HG03280 (cell line): ENCODE results near the gene AP1G1.
"Not testable (repeated sequence)": the region's sequence is repeated elsewhere in the genome, so short reads cannot be mapped to it uniquely, and the experiment has no call there.

Experiments used
- ATAC-seq: cut with Tn5 transposase; IDR thresholded peaks from one replicate; pipeline ENCODE4 v1.9.1; 2021; ENCODE audit warnings: mild to moderate bottlenecking, moderate library complexity; ENCODE audit not compliant: unreplicated experiment

Gene AP1G1

DNA sequence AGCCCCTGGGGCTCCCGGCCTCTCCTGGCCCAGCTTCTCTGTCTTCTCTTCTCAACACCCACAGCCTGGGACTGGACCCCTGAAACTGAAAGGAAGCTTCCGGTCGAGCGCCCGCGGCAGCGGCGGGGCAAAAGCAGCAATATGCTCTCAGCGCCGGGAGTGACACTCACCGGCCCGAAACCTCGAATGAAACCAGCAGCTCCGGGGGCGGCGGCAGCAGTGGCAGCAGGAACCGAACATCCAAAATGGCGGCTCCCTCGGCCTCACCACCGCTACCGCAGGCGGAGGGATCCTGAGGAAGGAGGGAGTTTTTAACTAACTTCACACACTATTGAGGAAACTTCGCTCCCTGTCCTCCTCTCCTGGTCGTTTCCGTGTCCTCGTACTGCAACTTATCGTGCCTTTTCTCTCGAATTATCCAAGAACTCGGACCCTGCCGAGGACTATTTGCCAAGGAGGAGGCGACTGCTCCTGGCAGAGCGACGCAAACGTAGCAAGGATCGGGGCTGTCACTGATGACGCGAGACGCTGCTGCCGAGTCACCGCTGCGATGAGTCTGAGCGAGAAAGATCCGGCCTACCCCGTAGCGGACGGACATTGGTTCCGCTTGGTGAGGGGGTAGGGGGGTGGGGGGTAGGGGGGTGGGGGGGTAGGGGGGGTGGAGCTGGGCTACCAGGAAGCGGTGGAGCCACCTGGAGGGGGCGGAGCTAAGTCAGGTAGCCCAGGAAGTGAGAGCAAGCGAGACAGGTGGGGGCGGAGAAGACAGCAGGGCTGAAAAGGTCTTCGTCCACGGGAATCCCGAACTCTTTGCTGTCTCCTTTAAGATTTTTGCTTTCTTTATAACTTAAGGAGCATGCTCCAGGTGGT is at the start of gene AP1G1:
AP1G1 (minus strand) TSS at position 242 of the 867 bp plus-strand sequence. CDS start 19,355 bp downstream, outside the sequence.
- peak; percentile 82 for ATAC-seq

DNA sequence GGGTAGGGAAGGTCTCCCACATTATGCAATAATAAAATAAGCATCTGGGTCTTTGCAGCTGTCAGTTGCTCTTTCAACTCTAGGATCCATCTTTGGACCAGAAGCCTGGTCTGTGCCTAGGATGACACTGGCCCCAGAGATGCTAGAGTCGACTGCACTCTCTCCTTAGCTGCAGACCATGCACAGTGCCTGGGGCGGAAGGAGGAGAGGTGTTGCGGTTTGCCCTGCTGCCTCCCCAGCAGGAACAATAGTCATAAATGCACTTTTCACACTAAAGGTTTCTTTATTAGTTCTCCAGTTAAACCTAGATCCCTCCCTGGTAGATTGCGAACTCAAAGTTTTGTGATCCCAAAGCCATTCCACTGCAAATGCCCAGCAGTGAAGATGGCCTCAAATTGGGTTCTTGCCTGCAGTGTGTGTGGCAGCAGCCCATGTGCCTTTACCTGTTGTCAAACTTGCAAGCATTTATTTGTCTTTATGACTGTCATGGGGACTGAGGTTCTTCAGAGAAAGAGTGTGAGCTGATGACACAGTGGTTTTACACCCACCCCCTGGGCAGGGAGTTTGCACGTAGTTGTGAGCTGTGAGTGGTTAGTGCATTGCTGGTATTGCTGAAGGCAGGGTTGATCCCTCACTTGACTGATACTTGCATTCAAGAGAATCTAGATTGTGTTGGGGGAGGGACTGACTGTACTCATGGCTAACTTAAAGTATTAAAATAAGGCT is 47.5 kb upstream of the AP1G1 start:
- no peak for ATAC-seq

DNA sequence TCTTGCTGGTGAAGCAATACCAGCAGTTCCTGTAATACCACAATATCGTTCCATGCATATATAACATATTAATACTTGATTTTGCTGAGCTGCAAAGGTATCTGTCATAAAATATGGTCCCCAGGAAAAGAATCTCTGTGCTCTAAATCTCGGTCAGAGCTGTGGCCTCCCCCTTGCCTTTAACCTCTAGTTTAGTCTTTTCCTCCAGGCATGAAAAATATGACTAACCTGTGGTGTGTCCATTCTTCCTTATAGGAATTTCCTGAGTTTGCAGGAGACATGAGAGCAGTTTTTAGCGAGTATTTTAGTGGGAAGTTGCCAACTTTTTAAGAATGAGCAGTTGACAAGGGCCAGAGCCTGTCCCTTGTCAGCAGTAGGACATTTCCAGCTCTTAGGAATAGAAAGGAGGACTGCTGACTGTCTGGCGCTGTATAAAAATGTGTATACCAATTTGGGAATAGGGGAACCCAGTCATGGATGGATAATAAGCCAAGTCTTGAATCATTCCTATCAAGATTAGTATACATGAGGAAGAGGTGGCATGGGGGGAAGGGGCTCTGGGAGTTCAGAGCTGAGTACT is 45.8 kb upstream of the AP1G1 start:
- ATAC-seq = no peak

DNA sequence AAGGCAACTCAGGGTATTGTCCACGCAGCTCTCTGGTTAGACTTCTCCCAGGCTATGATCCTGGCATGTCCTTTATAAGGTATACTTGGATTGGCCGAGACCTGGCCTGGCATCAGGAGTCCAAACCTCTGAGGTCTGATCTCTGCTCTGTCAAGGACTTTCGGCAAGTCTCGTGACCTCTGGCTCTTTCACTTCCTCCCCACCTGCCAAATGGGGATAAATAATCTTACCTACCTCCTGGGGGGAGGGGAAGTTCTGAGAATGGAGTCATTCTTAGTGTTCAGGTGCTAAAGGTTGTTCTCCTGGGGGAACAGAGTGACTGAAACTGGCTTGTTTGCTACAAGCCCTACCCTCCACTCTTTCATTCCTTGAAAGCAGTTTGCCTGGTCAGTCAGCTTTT is 44.8 kb upstream of the AP1G1 start:
- ATAC-seq = peak; percentile 82

DNA sequence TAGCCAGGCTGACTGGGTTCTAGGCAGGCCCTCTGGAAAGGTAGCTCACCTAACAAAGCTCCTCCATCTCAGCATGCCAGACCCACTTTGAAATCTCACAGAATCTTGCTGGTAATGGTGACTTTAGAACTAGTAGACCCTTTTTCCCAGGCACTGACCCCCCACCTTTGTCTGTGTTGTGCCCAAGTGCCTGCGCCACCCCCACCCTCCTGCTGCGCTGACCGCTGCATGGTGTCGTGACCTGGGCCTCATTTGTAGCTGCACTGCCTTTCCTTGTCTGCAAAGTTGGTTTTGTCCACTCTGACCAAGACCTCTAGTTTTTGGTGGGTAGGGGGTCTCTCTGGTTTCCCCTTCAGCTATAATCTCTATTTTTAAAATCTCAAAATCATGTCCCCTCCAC is 43.9 kb upstream of the AP1G1 start:
- ATAC-seq = no peak

DNA sequence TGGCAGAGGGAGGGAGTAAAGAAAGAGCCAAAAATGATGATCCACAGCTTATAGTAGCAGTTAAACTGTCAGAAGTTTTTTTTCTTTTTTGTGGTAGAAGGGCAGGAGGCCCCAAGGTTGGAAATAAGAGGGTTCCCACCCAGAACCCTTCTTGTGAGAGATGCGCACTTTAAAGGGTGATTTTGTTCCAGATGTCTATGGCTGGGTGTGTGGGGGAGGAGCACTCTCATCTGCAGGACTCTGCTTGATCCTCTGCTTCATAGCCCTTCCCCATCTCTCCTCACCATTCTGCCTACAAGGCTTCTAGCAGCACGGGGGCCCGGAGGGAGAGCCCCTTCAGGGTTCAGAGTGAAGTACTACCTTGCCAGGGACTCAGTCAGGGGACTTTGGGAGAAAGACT is 43.5 kb upstream of the AP1G1 start:
- ATAC-seq = no peak

DNA sequence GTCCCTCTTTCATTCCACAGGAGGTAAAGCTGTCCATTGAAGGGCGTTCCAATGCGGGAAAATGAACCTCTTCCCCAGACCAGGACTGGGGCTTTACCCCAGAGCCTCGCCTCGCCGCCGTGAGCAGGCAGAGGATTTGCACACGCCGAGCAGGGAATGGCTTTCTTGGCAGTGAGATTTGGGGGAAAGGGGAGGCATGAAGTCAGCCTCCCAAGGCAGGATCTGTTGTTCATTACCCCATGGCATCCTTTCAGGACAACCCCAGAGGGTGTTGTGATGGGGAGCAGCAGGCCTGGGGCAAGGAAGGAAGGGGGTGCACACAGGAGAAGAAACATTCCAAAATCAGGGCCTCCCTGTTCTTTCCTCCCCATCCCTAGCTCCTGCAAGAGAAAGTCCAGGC is 43.1 kb upstream of the AP1G1 start:
- no peak for ATAC-seq

DNA sequence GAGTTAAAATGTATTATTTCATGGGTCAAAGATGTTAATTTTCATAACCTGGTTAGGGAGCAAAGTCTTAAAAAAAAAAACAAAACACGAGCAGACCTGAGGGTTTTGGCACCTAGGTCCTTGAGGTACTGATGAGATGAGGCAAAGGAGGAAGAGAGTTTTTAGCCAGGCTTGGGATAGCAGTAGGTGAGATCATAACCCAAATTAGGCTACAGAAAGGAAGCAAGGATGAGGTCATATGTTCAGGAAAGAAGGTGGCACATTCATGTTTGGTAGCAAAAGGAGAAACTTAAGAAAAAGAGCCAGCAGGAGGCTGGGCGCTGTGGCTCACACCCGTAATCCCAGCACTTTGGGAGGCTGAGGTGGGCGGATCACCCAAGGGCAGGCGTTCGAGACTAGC is 40.0 kb upstream of the AP1G1 start:
- ATAC-seq = no peak

DNA sequence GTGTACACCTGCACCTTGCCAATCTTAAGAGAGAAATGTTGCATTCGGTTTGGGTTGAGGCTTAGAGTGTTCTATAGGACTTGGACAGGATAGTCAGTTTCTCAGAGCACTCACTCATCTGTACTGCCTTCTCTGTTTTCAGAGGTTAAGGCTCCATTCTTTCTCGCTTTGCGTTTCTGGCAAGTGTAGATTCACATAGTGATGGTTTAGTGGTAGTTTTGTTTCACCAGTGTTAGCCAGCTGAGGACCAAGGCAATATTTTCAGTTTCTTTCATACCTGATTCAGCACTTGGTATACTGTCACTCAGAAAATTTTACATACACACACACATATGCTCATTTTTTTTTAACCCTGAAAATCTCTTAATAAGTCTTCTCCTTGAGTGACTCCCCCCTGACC is 38.5 kb upstream of the AP1G1 start:
- ATAC-seq = no peak

DNA sequence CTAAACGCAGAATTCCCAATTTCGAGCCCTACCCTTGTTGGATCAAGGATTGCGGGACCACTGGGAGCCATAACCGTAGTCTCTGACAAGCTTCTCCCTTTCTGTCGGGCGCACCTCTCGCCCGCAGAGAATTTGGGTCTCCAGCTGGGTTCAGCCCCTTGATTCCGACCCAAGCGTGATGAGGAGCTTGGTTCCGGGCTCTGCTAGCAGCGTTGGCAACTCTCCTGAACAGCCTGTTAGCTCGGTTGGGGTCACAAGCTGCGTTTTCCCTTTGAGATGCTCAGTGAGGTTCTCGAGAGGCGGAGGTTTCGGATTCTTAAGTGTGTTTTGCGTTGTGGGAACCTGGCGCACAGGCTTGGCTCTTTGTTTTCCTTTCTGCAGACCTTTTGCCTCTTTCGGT is 37.8 kb upstream of the AP1G1 start:
- ATAC-seq = no peak

DNA sequence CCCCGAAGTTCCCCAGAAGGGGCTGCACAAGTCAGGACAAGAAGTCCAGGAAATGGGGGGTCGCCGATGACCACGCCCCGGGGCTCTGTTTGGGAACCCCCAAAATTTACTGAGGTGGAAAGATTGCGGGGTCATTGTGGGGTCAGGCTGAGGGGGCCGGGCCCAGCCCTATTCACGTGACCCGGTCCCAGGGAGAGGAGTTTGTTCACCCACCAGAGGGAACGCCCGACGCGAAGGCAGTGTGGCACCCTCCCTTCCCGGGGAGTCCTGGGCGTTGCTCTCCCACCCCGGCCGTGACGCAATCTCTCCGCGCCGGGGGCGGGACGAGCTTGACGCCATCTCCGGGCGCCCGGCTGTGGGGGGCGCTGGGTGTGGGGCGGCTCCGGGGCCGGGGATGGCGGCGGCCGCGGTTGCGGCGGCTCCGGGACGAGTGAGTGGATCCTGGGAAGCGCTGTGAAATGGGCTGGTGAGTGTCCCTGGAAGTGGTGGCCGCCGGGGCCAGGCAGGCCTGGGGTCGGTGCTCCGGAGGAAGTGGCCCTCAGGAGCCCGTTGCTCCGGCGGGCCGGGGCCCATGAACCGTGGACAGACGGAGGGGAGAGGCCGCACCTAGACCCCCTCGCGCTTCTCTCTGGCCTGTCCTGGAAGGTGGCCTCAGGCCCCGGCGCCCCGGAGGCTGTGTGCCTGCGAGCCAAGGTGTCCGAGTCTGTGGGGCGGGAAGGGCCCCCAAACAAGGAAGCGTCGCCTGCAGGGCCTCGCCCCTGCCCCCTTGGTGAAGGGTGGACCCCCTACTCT is 37.2 kb upstream of the AP1G1 start, which contains the start of gene ATXN1L:
ATXN1L (plus strand) TSS at position 338 of the 792 bp plus-strand sequence. CDS start 3,765 bp downstream, outside the sequence.
- ATAC-seq = peak; percentile 68

DNA sequence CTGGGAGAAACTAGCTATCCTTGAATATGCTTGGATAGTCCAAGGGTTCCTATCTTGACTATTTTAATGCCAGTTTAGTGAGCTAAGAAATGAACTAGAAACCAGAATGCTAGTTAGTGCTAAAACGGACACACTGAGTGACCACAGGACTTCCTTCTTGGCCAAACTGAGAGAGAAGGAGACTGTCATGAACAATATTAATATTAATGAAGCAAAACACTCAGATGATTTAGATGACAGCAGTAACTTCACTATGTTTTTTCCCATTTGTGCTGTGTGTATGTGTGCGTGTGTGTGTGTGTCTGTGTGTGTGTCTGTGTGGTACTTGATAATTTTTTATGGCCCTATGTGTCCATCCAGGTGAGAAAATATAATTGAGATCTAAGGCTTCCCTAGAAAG is 34.9 kb upstream of the AP1G1 start:
- ATAC-seq = no peak

DNA sequence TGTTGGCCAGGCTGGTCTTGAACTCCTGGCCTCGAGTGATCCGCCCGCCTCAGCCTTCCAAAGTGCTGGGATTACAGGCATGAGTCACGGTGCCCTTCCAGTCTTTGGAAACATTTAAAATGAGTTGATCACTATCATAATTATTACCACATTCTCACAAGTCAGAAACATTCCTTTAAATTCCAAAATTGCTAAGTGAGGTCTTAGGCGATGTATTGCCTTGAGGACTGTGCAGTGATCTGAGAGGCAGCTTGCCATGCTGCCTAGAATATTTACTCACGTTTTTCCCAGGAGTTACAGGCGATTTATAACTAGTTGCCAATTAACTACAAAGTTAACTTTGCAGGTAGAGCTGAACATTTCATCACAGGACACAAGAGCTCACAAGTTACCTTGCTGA is 31.4 kb upstream of the AP1G1 start:
- no peak for ATAC-seq

DNA sequence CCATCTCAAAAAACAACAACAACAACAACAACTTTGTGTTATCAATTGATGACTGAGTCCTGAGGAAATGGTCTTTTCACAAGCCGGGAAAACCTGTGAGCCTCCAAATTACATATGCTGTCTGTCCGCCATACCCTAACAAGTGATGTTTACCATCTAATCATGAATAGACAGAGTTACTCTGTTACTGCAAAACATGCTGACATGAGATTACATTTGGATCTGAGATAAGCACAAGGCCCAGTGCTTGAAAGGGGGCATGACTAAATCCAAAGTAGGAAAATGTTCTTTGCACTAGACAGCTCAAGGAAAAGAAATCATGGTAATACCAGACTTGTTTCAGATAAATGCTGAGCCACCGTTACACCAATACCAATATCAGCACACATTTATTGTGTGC is 28.5 kb upstream of the AP1G1 start:
- ATAC-seq = no peak

DNA sequence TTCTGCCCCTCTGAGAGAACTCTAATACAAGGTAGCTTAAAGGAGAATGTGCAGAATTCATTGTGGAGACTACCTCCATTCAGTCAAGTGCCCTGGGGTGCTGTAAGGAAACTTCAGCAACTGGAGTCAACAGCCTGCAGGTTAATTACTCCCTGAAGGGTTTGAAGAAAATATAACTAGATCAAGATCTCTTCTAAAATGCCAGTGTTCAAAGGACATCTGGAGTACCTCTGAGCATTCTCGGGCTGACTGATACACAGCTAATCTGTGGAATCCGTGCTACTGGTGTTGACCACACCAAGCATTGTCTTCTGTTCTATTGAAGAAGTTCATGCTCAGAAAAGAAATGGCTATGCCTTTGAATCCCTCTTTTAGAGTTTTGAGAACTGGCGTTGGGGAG is 25.7 kb upstream of the AP1G1 start:
- no peak for ATAC-seq

DNA sequence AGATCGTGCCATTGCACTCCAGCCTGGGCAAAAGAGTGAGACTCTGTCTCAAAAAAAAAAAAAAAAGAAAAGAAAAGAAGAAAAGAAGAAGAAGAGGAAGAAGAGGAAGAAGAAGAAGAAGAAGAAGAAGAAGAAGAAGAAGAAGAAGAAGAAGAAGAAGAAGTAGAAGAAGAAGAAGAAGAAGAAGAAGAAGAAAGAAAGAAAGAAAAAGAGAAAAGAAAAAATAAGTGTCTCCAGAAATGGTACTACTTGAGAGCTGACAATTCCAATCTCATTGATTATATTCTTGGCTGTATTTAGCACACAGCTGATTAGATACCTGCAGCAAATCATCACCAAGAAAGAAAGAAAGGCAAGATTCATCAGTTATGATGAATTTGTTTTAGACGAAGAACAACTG is 23.5 kb upstream of the AP1G1 start:
- ATAC-seq = not testable (repeated sequence)

DNA sequence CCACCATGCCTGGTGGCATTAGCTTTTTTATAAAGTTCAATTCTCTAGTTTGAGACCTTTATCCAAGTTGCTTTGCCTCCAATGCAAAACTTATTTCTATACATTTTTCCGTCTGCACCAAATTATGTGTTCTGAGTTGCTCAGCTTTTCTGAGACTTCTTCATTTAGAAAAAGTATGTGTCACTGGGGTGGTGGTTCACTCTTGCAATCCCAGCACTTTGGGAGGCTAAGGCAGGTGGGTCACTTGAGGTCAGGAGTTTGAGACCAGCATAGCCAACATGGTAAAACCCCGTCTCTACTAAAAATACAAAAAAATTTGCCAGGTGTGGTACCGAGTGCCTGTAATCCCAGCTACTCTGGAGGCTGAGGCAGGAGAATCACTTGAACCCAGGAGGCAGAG is 23.1 kb upstream of the AP1G1 start:
- ATAC-seq = not testable (repeated sequence)

DNA sequence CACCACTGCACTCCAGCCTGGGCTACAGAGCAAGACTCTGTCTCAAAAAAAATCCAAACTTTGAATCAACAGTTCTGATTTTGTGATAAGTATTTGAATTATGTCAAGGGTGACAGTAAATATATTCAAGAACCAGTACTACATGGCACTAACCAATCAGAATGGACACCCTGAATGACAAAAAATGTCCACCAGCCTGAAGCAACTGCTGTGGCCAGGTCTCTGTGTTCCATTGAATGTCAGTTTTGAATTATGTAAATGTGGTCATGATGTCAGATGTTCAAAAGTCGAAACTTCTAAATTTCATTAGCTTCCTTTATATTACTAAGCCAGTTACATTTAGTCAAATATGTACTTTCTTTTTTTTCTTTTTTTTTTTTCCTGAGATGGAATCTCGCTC is 21.7 kb upstream of the AP1G1 start:
- no peak for ATAC-seq

DNA sequence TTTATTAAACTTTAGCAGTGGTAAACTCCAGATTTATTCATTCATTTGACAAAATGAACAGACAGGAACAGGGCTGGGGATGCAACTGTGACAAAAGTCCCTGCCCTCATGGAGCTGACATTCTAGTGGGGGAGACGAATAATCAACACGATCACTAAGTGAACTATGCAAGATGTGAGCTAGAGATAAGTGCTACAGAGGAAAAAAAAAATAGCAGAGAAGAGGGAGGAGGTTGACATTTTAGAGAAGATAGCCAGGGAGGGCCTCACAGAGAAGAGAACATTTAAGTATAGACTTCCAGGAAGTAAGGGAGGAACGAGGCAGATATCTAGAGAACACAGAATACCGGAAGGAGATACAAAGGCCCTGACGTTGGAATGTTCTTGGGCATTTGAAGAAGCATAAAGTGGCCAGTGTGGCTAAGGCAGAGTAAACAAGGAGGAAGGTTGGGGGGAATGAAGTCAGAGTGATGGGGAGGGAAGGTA is 17.9 kb upstream of the AP1G1 start:
- ATAC-seq = no peak

DNA sequence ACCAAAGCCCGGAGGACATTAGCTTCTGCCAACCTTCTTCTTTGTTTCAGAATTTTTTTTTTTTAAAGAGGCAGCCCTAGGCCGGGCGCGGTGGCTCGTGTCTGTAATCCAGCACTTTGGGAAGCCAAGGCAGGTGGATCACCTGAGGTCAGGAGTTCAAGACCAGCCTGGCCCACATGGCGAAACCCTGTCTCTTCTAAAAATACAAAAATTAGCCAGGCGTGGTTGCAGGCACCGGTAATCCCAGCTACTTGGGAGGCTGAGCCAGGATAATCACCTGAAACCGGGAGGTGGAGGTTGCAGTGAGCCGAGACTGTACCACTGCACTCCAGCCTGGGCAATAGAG is 8.5 kb upstream of the AP1G1 start:
- peak; percentile 6 for ATAC-seq

DNA sequence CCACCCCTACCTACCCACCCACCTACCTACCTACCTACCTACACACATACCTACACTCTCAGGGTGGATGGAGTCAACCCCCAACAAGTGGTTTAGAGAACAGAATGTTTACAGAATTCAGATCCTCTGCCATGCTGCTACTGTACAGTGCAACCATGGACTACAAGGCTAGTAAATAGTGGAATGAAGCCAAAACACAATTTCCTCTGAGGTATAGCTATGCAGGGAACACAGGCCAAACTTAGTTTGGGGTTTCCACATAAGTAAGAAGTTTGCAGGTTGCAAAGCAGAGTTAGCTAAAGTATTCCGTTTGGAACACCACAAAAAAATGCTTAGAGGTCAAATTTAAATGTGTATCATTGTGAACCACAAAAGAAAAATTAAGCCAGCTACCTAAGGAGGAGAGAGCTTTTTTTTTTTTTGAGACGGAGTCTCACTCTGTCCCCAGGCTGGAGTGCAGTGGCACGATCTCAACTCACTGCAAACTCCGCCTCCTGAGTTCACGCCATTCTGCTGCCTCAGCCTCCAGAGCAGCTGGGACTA is 2.7 kb upstream of the AP1G1 start:
- no peak for ATAC-seq
